OCI-LY7 (cell line): ENCODE data around the gene NEMF.

ENCODE experiments used
- CTCF ChIP-seq: fragments of 200-600 bp; sonication (generic); conservative IDR thresholded peaks from 2 replicates; pipeline ENCODE4 v1.5.1; 2014; ENCODE audit warnings: mild to moderate bottlenecking, antibody characterized with exemption, low read length, moderate library complexity, mixed read lengths
- EZH2phosphoT487 ChIP-seq: fragments of 200-600 bp; sonication (generic); IDR thresholded peaks from 2 replicates; pipeline ENCODE4 v1.6.1; 2018; ENCODE audit warnings: low read depth, borderline replicate concordance, mild to moderate bottlenecking, mixed run types, antibody characterized with exemption, low read length, moderate library complexity, mixed read lengths

GRCh38 chr14:49816844-49817243 lies 35.7 kb downstream of the NEMF start:
- TF ChIP-seq CTCF (no peak), EZH2phosphoT487 (no peak)
